Motor neuron (in vitro differentiated cells): Measurements from ENCODE around the gene CEP78. TPM values are rescaled to one million over a fixed set of nuclear protein-coding genes. Genes with fewer than 3 reads are reported as not detected.

Source experiments
- ATAC-seq, 8 experiments: fragments of 200-7000 bp; cut with Tn5 transposase; replicated peaks in 6 of 8; 2 replicates each; pipeline ENCODE4 v1.8.0; 2021; ENCODE audit warnings: mild to moderate bottlenecking in 8 of 8, moderate library complexity in 8 of 8
- H3K27ac ChIP-seq, 2 donors: fragments of 250-450 bp; sonication (Bioruptor Pico); 2 replicates each; pipeline ENCODE4 v1.9.0; 2021; ENCODE audit warnings: antibody characterized with exemption in 2 of 2, mild to moderate bottlenecking in 2 of 2, moderate library complexity in 1 of 2
- H3K4me1 ChIP-seq, 2 donors: fragments of 250-450 bp; sonication (Bioruptor Pico); replicated peaks in 1 of 2; 2 replicates each; pipeline ENCODE4 v1.6.1; 2021; ENCODE audit warnings: antibody characterized with exemption in 2 of 2, mild to moderate bottlenecking in 2 of 2, moderate library complexity in 1 of 2
- H3K4me3 ChIP-seq, 5 donors: fragments of 250-450 bp; sonication (Bioruptor Pico); 2 replicates each; pipeline ENCODE4 v1.9.0; 2021; ENCODE audit warnings: antibody characterized with exemption in 5 of 5, mild to moderate bottlenecking in 5 of 5, moderate library complexity in 4 of 5
- WGBS, 10 experiments: fragments of 450-650 bp; shearing (Covaris generic); methylation state at CpG; one replicate each; pipeline ENCODE4 v1.0.0; 2022; 5-methylcytosine and 5-hydroxymethylcytosine counted together
- in situ Hi-C, 9 experiments: fragments of 400-800 bp; cut with MboI; loops; one replicate each; pipeline ENCODE4 v1.15.0; 2021; ENCODE audit warnings: low sequenced_read_pairs in 9 of 9, low pct_unique_long_range_greater_than_20kb in 2 of 9; ENCODE audit not compliant: unreplicated experiment in 9 of 9
- total RNA-seq, 8 experiments: library from RNA; unstranded; fragments of 300-600 nt; gene quantifications; 2 replicates each; pipeline versions ENCODE4 v1.2.3 to v1.2.4, GENCODE V29; 2022

CEP78 gene
- total RNA-seq, 8 experiments from 2014 or later, result 5.2 to 27.1 (median 15.8) TPM

GRCh38 chr9:78292026-78292425, 56.2 kb downstream of the CEP78 start:
- 0 to 79% (median 34%) methylated on average over 1 to 6 of the region's 6 CpGs for WGBS, 10 experiments
- H3K4me3 ChIP-seq, result no peak overlapping the region
- in situ Hi-C loops, result no loop called here

GRCh38 chr9:78292716-78293497, 57.0 kb downstream of the CEP78 start:
- in situ Hi-C loops, result no loop called here
- WGBS, 10 experiments, result 89 to 100% (median 95%) methylated on average over 2 to 9 of the region's 9 CpGs
- ATAC-seq, result no peak

More at GRCh38 chr9:78292026-78292425, 56.2 kb downstream of the CEP78 start:
- Histone ChIP-seq H3K4me1 (peaks cover 9 to 18% of the 10 kb centered on the region in 2 donors), H3K27ac (peak overlapping the region in 1 of 2 donors; percentile 30)
- no peak for ATAC-seq

GRCh38 chr9:78294290-78295176, 58.7 kb downstream of the CEP78 start:
- ATAC-seq, result no peak
- no peak overlapping the region for H3K4me3 ChIP-seq
- no peak overlapping the region for H3K27ac ChIP-seq
- H3K4me1 ChIP-seq, result peaks cover 9 to 18% of the 10 kb centered on the region in 2 donors
- WGBS, 10 experiments, result 43 to 100% (median 91%) methylated on average over 1 to 4 of the region's 5 CpGs; no CpG with 5 or more reads in 2 of the 10 experiments
- in situ Hi-C loops, result no loop called here

More at GRCh38 chr9:78292716-78293497, 57.0 kb downstream of the CEP78 start:
- no peak overlapping the region for H3K4me3 ChIP-seq
- peaks cover 9 to 18% of the 10 kb centered on the region in 2 donors for H3K4me1 ChIP-seq
- no peak overlapping the region for H3K27ac ChIP-seq

GRCh38 chr9:78295177-78295575, 59.3 kb downstream of the CEP78 start:
- in situ Hi-C loops, result no loop called here
- Histone ChIP-seq H3K27ac (no peak overlapping the region), H3K4me1 (peaks cover 9 to 18% of the 10 kb centered on the region in 2 donors), H3K4me3 (no peak overlapping the region)
- ATAC-seq, result no peak
- WGBS, 10 experiments, result 20 to 100% (median 92%) methylated on average over 1 to 2 of the region's 3 CpGs; no CpG with 5 or more reads in 3 of the 10 experiments

- H3K27ac ChIP-seq, result peak overlapping the region in 1 of 2 donors; percentile 98
- no peak for ATAC-seq
Measured at GRCh38 chr9:78295731-78296130, 59.9 kb downstream of the CEP78 start.

GRCh38 chr9:78296201-78296892, 60.5 kb downstream of the CEP78 start:
- ATAC-seq, result peak in 7 of 8 experiments; percentile 1 to 16 (median 4)
- 7 to 80% (median 18%) methylated on average over 1 to 13 of the region's 32 CpGs; no CpG with 5 or more reads in 4 of the 10 experiments for WGBS, 10 experiments
- in situ Hi-C loops, result no loop called here
- Histone ChIP-seq H3K27ac (peak overlapping the region; percentile 95 to 98), H3K4me3 (peak overlapping the region; percentile 78 to 94 (median 92)), H3K4me1 (peaks cover 9 to 16% of the 10 kb centered on the region in 2 donors)

More at GRCh38 chr9:78295731-78296130, 59.9 kb downstream of the CEP78 start:
- H3K4me1 ChIP-seq, result peaks cover 9 to 18% of the 10 kb centered on the region in 2 donors
- 0 to 85% (median 49%) methylated on average over 1 to 6 of the region's 6 CpGs; no CpG with 5 or more reads in 1 of the 10 experiments for whole genome bisulfite sequencing, 10 experiments
- in situ Hi-C loops, result no loop called here
- peak overlapping the region; percentile 78 to 94 (median 92) for H3K4me3 ChIP-seq

- peaks cover 8 to 9% of the 10 kb centered on the region in 2 donors for H3K4me1 ChIP-seq
- WGBS, 10 experiments, result 0 to 4% (median 0%) methylated on average over 3 to 28 of the region's 76 CpGs; no CpG with 5 or more reads in 6 of the 10 experiments
- peak; percentile 90 to 96 (median 96) for ATAC-seq
- in situ Hi-C loops, result no loop called here
- H3K4me3 ChIP-seq, result peak within 1 kb of the TSS; percentile 78 to 94 (median 92)
- H3K27ac ChIP-seq, result peak within 1 kb of the TSS; percentile 95 to 98
Measured at GRCh38 chr9:78296893-78297671, 61.2 kb downstream of the CEP78 start, which contains the start of gene PSAT1. PSAT1 (plus strand) TSS chr9:78297125; CDS start chr9:78297211, 86 bp downstream.

GRCh38 chr9:78297672-78297961, 61.7 kb downstream of the CEP78 start:
- peak overlapping the region; percentile 95 to 97 for H3K27ac ChIP-seq
- peaks cover 8 to 9% of the 10 kb centered on the region in 2 donors for H3K4me1 ChIP-seq
- ATAC-seq, result peak in 3 of 8 experiments; percentile 66 to 73 (median 66)
- peak overlapping the region; percentile 78 to 94 (median 92) for H3K4me3 ChIP-seq
- 0% methylated on average over 1 to 3 of the region's 10 CpGs; no CpG with 5 or more reads in 6 of the 10 experiments for WGBS, 10 experiments
- in situ Hi-C loops, result no loop called here

- Histone ChIP-seq H3K27ac (peak overlapping the region; percentile 95 to 97), H3K4me1 (peaks cover 8 to 9% of the 10 kb centered on the region in 2 donors), H3K4me3 (peak overlapping the region; percentile 78 to 94 (median 92))
- ATAC-seq, result no peak
- 0 to 19% (median 0%) methylated on average over 2 to 4 of the region's 16 CpGs; no CpG with 5 or more reads in 3 of the 10 experiments for WGBS, 10 experiments
- in situ Hi-C loops, result no loop called here
Measured at GRCh38 chr9:78298046-78298765, 62.3 kb downstream of the CEP78 start.

GRCh38 chr9:78300209-78300608, 64.3 kb downstream of the CEP78 start:
- no peak for ATAC-seq
- H3K4me3 ChIP-seq, result no peak overlapping the region
- in situ Hi-C loops, result no loop called here
- H3K4me1 ChIP-seq, result peaks cover 8 to 9% of the 10 kb centered on the region in 2 donors
- WGBS, 10 experiments, result 80 to 100% (median 91%) methylated on average over 1 to 6 of the region's 6 CpGs; no CpG with 5 or more reads in 2 of the 10 experiments
- no peak overlapping the region for H3K27ac ChIP-seq

- WGBS, 10 experiments, result 57 to 100% (median 96%) methylated on average over 1 to 2 of the region's 2 CpGs
Measured at GRCh38 chr9:78301466-78301865, 65.6 kb downstream of the CEP78 start.

More at GRCh38 chr9:78301466-78301865, 65.6 kb downstream of the CEP78 start:
- Histone ChIP-seq H3K27ac (no peak overlapping the region), H3K4me1 (no peaks in the 10 kb centered on the region), H3K4me3 (no peak overlapping the region)
- in situ Hi-C loops, result no loop called here
- no peak for ATAC-seq
